Dermis blood vessel endothelial cell (primary cell): ENCODE data around the gene KNDC1. TPM values are rescaled to one million over a fixed set of nuclear protein-coding genes. Genes with fewer than 3 reads are reported as not detected.
A peak's percentile ranks its signal among the peaks of the same experiment; 100 is the strongest.

Experiments
- DNase-seq: peaks from one replicate; pipeline ENCODE4 v3.0.0; 2010
- total RNA-seq: library from RNA; depleted of rRNA; stranded (reverse); fragments of >200 nt; gene quantifications from 2 replicates; pipeline ENCODE4 v1.2.3, GENCODE V29; 2014

KNDC1 gene
- total RNA-seq, 1 donor from 2014 or later = not detected

GRCh38 chr10:133245439-133246235 is 85.6 kb downstream of the KNDC1 start:
- no peak for DNase-seq

- no peak for DNase-seq
These were observed 86.2 kb downstream of the KNDC1 start for GRCh38 chr10:133246236-133246626.

GRCh38 chr10:133247681-133248333 is 87.8 kb downstream of the KNDC1 start:
- no peak for DNase-seq

- DNase-seq = no peak
These were observed 88.3 kb downstream of the KNDC1 start for GRCh38 chr10:133248334-133248715.

GRCh38 chr10:133249094-133249780 is 89.2 kb downstream of the KNDC1 start:
- no peak for DNase-seq

- no peak for DNase-seq
These were observed 90.1 kb downstream of the KNDC1 start for GRCh38 chr10:133249975-133250754.

- DNase-seq = no peak
These were observed 91.6 kb downstream of the KNDC1 start for GRCh38 chr10:133251388-133252222.

- DNase-seq = no peak
These were observed 92.2 kb downstream of the KNDC1 start for GRCh38 chr10:133252223-133252552.

- no peak for DNase-seq
These were observed 93.4 kb downstream of the KNDC1 start for GRCh38 chr10:133253361-133253955.

- no peak for DNase-seq
These were observed 94.6 kb downstream of the KNDC1 start for GRCh38 chr10:133254421-133255120.

- DNase-seq = no peak
These were observed 95.3 kb downstream of the KNDC1 start for GRCh38 chr10:133255323-133255722.

- peak; percentile 58 for DNase-seq
These were observed 97.6 kb downstream of the KNDC1 start for GRCh38 chr10:133257489-133258065.

- no peak for DNase-seq
These were observed 98.2 kb downstream of the KNDC1 start for GRCh38 chr10:133258066-133258817.

- peak; percentile 91 for DNase-seq
These were observed 99.0 kb downstream of the KNDC1 start for GRCh38 chr10:133258818-133259601.

GRCh38 chr10:133259602-133259989 is 99.6 kb downstream of the KNDC1 start:
- DNase-seq = no peak

GRCh38 chr10:133260895-133261725 is 101.1 kb downstream of the KNDC1 start:
- peak; percentile 26 for DNase-seq

- peak; percentile 47 for DNase-seq
These were observed 101.8 kb downstream of the KNDC1 start for GRCh38 chr10:133261726-133262325.

GRCh38 chr10:133262696-133263095 is 102.7 kb downstream of the KNDC1 start:
- no peak for DNase-seq
